IPS-18a (cell line): ENCODE data around the gene HSPA1B.
A peak's percentile ranks its signal among the peaks of the same experiment; 100 is the strongest.
"Not testable (repeated sequence)": the region's sequence is repeated elsewhere in the genome, so short reads cannot be mapped to it uniquely, and the experiment has no call there.

Experiments
- H3K27ac ChIP-seq: one replicate; pipeline ENCODE4 v1.5.1; 2013; ENCODE audit warnings: low read length
- H3K27me3 ChIP-seq: one replicate; pipeline ENCODE4 v1.6.1; 2013; ENCODE audit warnings: mild to moderate bottlenecking, low read length; ENCODE audit not compliant: control insufficient read depth, insufficient read depth
- H3K36me3 ChIP-seq: one replicate; pipeline ENCODE4 v1.6.1; 2013; ENCODE audit warnings: low read depth, low read length; ENCODE audit not compliant: control insufficient read depth
- H3K4me1 ChIP-seq: one replicate; pipeline ENCODE4 v1.6.1; 2013; ENCODE audit warnings: low read depth, low read length; ENCODE audit not compliant: control insufficient read depth
- H3K4me3 ChIP-seq: one replicate; pipeline ENCODE4 v1.5.1; 2013; ENCODE audit warnings: low read length
- H3K9ac ChIP-seq: one replicate; pipeline ENCODE4 v1.6.1; 2013; ENCODE audit warnings: mild to moderate bottlenecking, low read length, moderate library complexity
- H3K9me3 ChIP-seq: one replicate; pipeline ENCODE4 v1.6.1; 2013; ENCODE audit warnings: low read depth, low read length; ENCODE audit not compliant: control insufficient read depth

Gene HSPA1B

DNA sequence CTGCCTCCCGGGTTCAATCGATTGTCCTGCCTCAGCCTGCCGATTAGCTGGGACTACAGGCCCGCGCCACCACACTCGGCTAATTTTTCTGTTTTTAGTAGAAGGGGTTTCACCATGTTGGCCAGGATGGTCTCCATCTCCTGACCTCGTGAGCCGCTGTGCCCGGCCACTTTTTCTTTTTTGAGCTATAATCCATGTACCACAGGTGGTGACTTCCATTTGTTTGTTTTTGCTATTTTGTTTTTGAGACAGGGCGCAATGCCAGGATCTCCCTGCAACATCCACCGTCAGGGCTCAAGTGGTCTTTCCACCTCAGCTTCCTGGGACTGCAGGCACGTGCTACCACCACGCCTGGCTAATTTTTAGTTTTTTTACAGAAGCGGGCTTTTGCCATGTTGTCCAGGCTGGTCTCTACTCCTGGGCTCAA lies 8.5 kb downstream of the HSPA1B start:
- peak overlapping the region; percentile 95 for H3K4me3 ChIP-seq
- H3K36me3 ChIP-seq = peaks cover 50% of the 10 kb centered on the region
- peak overlapping the region; percentile 94 for H3K9ac ChIP-seq
- H3K4me1 ChIP-seq = no peaks in the 10 kb centered on the region
- H3K9me3 ChIP-seq = no peaks in the 10 kb centered on the region
- no peak overlapping the region for H3K27ac ChIP-seq
- H3K27me3 ChIP-seq = no peaks in the 10 kb centered on the region

DNA sequence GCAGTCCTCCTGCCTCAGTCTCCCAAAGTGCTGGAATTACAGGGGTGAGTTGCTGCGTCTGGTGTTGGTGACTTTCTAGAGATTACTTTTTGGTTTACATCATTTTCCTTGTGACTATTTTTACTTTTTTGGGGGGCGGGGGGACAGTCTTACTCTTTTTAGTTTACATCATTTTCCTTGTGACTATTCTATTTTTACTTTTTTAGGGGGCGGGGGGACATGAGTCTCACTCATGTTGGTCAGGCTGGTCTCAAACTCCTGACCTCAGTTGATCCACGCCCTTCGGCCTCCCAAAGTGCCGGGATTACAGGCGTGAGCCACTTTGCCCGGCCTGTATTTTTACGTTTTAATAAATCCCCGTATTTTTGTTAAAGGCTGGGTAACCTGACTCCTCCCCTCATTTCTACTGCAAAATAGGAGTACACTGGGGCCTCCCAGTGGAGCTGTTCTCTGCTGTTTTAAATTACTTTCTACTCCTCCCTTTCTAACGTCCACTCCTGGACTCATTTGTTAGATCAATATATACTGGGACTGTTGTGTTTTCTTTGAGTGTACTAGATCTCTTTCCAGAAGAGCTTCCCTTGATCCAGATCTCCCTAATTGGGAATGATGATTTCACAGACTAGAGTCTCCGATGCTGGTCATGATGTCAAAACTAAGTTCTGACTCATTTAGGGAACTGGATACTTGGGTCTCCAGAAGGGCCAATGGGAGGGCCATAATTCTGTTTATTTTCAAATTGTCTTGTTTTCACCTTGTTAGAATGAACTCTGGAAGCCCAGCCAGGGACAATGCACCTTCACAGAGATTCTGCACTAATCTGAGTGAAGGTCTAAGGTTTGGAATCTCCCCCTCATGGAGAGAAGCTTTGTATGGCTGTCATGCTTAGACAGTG lies 9.2 kb downstream of the HSPA1B start:
- Histone ChIP-seq H3K27ac (no peak overlapping the region), H3K36me3 (peaks cover 50% of the 10 kb centered on the region), H3K9ac (peak overlapping the region; percentile 94), H3K9me3 (no peaks in the 10 kb centered on the region), H3K4me1 (no peaks in the 10 kb centered on the region), H3K27me3 (no peaks in the 10 kb centered on the region), H3K4me3 (peak overlapping the region; percentile 95)

DNA sequence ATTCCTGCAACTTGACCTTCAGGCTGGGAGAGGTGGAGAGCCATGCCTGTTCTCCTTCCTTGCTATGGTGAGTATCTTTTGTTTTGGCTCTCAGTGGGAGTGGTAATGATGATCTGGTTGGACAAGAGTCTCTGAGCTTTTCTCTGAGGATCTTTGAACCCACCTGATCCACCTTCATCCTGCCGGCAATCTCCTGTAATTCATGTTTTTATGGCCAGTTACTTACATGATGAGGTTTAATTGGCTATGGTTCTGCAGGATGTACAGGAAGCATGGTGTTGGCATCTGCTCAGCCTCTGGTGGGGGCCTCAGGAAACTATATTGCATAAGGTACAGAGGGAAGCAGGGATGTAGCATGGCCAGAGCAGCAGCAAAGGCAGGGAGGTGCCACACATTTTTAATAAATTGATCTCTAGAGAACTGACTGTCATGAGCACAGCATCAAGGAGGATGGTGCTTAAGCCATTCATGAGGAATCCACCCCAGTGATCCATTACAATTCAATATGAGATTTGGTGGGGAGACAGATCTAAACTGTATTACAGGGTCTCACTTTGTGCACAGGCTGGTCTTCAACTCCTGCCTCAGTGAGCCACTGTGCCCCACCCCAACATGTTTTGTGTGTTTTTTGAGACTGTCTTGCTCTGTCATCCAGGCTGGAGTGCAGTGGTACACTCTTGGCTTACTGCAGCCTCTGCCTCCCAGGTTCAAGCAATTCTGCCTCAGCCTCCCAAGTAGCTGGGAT lies 10.0 kb downstream of the HSPA1B start:
- H3K27me3 ChIP-seq = no peaks in the 10 kb centered on the region
- no peaks in the 10 kb centered on the region for H3K9me3 ChIP-seq
- no peak overlapping the region for H3K9ac ChIP-seq
- H3K4me3 ChIP-seq = peak overlapping the region; percentile 95
- peaks cover 50% of the 10 kb centered on the region for H3K36me3 ChIP-seq
- H3K4me1 ChIP-seq = no peaks in the 10 kb centered on the region
- H3K27ac ChIP-seq = no peak overlapping the region

DNA sequence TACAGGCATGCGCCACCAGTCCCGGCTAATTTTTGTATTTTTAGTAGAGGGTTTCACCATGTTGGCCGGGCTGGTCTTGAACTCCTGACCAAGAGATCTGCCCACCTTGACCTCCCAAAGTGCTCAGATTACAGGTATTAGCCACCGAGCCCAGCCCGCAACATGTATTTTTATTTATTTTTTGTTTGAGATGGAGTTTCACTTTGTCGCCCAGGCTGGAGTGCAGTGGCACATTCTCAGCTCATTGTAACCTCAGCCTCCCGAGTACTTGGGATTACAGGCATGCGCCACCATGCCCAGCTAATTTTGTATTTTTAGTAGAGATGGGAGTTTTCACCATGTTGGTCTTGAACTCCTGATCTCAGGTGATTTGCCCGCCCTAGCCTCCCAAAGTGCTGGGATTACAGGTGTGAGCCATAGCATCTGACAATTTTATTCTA lies 10.6 kb downstream of the HSPA1B start:
- H3K27me3 ChIP-seq, H3K4me1 ChIP-seq, H3K9me3 ChIP-seq, H3K9ac ChIP-seq, H3K27ac ChIP-seq: not testable (repeated sequence)
- H3K36me3 ChIP-seq = peaks cover 50% of the 10 kb centered on the region
- peak overlapping the region; percentile 95 for H3K4me3 ChIP-seq

- Histone ChIP-seq H3K27ac (no peak overlapping the region), H3K4me3 (no peak overlapping the region), H3K9ac (no peak overlapping the region), H3K9me3 (no peaks in the 10 kb centered on the region), H3K36me3 (peaks cover 50% of the 10 kb centered on the region), H3K27me3 (no peaks in the 10 kb centered on the region), H3K4me1 (no peaks in the 10 kb centered on the region)
Observed at GRCh38 chr6:31838968-31839367, 11.4 kb downstream of the HSPA1B start.

- H3K27ac ChIP-seq, H3K9me3 ChIP-seq, H3K4me1 ChIP-seq, H3K27me3 ChIP-seq, H3K4me3 ChIP-seq, H3K9ac ChIP-seq: not testable (repeated sequence)
- H3K36me3 ChIP-seq = peaks cover 50% of the 10 kb centered on the region
Observed at GRCh38 chr6:31839779-31840126, 12.2 kb downstream of the HSPA1B start.

DNA sequence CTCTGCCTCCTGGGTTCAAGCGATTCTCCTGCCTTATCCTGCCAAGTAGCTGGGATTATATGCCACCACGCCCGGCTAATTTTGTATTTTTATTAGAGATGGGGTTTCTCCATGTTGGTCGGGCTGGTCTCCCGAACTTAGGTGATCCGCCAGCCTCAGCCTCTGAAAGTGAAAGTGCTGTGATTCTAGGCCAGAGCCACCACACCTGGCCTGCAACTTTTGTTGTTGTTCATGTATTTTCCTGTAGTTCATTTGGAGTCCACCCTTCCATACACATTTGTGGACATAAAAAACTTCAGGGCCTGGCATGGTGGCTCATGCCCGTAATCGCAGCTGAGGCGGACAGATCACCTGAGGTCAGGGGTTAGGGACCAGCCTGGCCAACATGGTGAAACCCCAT lies 14.5 kb downstream of the HSPA1B start:
- Histone ChIP-seq H3K9ac (no peak overlapping the region), H3K36me3 (peaks cover 38% of the 10 kb centered on the region), H3K4me1 (no peaks in the 10 kb centered on the region), H3K4me3 (no peak overlapping the region), H3K27ac (no peak overlapping the region), H3K27me3 (no peaks in the 10 kb centered on the region), H3K9me3 (no peaks in the 10 kb centered on the region)

GRCh38 chr6:31844507-31844906 lies 17.0 kb downstream of the HSPA1B start:
- Histone ChIP-seq H3K4me3 (no peak overlapping the region), H3K4me1 (no peaks in the 10 kb centered on the region), H3K9me3 (no peaks in the 10 kb centered on the region), H3K27me3 (no peaks in the 10 kb centered on the region), H3K27ac (no peak overlapping the region), H3K36me3 (peaks cover 14% of the 10 kb centered on the region), H3K9ac (no peak overlapping the region)

DNA sequence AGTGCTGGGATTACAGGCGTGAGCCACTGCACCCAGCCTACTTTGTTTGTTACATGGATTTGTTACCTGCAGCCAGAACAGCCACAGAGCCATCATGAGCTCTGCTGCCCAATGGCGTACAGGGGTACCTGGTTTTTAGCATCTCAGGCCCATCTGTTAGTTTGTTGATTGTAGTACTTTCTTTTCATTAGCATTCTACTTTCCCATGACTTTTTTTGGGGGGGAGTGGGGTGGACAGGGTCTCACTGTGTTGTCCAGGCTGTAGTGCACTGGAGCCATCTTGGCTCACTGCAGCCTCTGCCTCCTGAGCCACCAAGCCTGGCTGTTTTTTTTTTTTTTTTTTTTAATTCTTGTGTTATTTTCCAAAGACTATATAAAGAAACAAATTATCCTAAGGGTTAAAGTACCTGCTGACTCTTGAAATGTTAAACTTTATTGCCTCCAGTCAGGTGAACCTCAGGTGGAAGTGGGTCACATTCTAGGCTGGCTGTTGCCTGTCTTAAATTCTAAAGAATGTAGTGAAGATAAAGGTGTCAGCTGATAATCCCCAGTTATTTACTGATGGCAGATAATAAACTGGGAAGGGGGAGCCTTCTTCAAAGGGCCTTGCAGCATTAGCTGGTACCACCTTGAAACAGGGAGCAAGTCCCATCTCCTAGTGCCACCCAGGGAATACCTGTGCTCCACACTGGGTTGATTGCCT lies 19.9 kb downstream of the HSPA1B start:
- Histone ChIP-seq H3K9ac (no peak overlapping the region), H3K36me3 (no peaks in the 10 kb centered on the region), H3K9me3 (no peaks in the 10 kb centered on the region), H3K4me3 (no peak overlapping the region), H3K4me1 (no peaks in the 10 kb centered on the region), H3K27ac (no peak overlapping the region), H3K27me3 (no peaks in the 10 kb centered on the region)

DNA sequence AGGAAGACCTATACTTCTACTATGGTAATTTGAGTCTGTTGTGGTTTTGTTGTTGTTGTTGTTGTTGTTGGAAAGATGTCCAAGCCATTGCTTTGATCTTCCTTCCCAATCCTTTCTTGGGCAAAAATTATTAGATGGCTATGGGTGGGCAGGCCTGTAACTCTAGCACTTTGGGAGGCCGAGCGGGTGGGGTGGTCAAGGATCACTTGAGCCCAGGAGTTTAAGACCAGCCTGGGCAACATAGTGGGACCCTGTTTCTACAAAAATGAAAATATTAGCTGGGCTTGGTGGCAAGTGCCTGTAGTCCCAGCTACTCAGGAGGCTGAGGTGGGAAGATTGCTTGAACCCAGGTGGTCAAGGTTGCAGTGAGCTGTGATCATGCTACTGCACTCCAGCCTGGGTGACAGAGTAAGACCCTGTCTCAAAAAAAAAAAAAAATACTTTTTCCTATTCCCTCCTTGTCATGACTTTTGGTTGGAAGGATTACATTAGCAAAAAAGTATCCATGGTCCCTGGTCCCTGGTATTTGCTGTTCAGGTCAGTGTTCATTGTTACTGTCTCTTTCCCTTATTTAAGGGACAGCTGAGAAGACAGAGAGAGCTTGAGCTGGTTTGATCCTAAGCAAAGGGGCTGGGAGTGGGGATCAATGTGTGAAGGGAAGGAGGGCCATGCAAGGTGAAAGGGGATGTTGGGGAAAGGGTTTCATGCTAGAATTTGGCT lies 23.4 kb downstream of the HSPA1B start:
- Histone ChIP-seq H3K4me1 (no peaks in the 10 kb centered on the region), H3K36me3 (no peaks in the 10 kb centered on the region), H3K27ac (no peak overlapping the region), H3K9ac (no peak overlapping the region), H3K27me3 (no peaks in the 10 kb centered on the region), H3K4me3 (no peak overlapping the region), H3K9me3 (no peaks in the 10 kb centered on the region)

GRCh38 chr6:31851485-31851832 lies 23.9 kb downstream of the HSPA1B start:
- H3K27ac ChIP-seq = no peak overlapping the region
- no peak overlapping the region for H3K4me3 ChIP-seq
- no peaks in the 10 kb centered on the region for H3K27me3 ChIP-seq
- no peaks in the 10 kb centered on the region for H3K9me3 ChIP-seq
- H3K4me1 ChIP-seq = no peaks in the 10 kb centered on the region
- H3K9ac ChIP-seq = no peak overlapping the region
- H3K36me3 ChIP-seq = no peaks in the 10 kb centered on the region
